Right ventricle myocardium superior (tissue), 1 donor: ENCODE measurements around the gene EML4. TPM values are rescaled to one million over a fixed set of nuclear protein-coding genes. Genes with fewer than 3 reads are reported as not detected.

Experiments used
- ATAC-seq: fragments of 200-7000 bp; cut with Tn5 transposase; one replicate; pipeline ENCODE4 v1.9.1; 2020; ENCODE audit warnings: mild to moderate bottlenecking; ENCODE audit not compliant: poor library complexity
- DNase-seq: peaks from one replicate; pipeline ENCODE4 v3.0.0-alpha.2; 2020
- intact Hi-C: fragments of 100-400 bp; cut with DNase I; formaldehyde crosslinking; loops from one replicate; pipeline ENCODE4 v1.11.2; 2022
- total RNA-seq: library from RNA; stranded (reverse); fragmentation: NEBNext Ultra II Directional; extraction: Animal tissue kit (Norgen Biotek cat#: 25700); gene quantifications from one replicate; pipeline ENCODE4 v1.2.1, GENCODE V29; 2021
- donor health status: DM: no; HTN: yes; CAD: no; lungs with severe emphysema.

EML4 gene
- total RNA-seq, 1 donor from 2014 or later = 4.4 TPM

- intact Hi-C loops = loop anchor here (5.0 kb wide), 1 partner anchor 140 kb away; no protein-coding TSS in a partner anchor
- ATAC-seq (no peak), DNase-seq (no peak)
Observed at GRCh38 chr2:42236911-42237310, 67.8 kb downstream of the EML4 start.

- ATAC-seq = peak; percentile 92
- intact Hi-C loops = loop anchor here (5.0 kb wide), 1 partner anchor 141 kb away; no protein-coding TSS in a partner anchor
Observed at GRCh38 chr2:42238644-42239288, 69.6 kb downstream of the EML4 start.

GRCh38 chr2:42239289-42239661, 70.1 kb downstream of the EML4 start:
- ATAC-seq = no peak
- no peak for DNase-seq
- intact Hi-C loops = loop anchor here (5.0 kb wide), 1 partner anchor 142 kb away; no protein-coding TSS in a partner anchor

More at GRCh38 chr2:42238644-42239288, 69.6 kb downstream of the EML4 start:
- no peak for DNase-seq

GRCh38 chr2:42239811-42240210, 70.7 kb downstream of the EML4 start:
- intact Hi-C loops = loop anchor here (5.0 kb wide), 1 partner anchor 143 kb away; no protein-coding TSS in a partner anchor
- ATAC-seq (no peak), DNase-seq (no peak)

- intact Hi-C loops = no loop called here
- ATAC-seq (no peak), DNase-seq (no peak)
Observed at GRCh38 chr2:42241517-42241916, 72.4 kb downstream of the EML4 start.

- DNase-seq = no peak
- ATAC-seq = no peak
- intact Hi-C loops = no loop called here
Observed at GRCh38 chr2:42243297-42243696, 74.1 kb downstream of the EML4 start.

GRCh38 chr2:42244520-42244919, 75.4 kb downstream of the EML4 start:
- no peak for DNase-seq
- no peak for ATAC-seq
- intact Hi-C loops = no loop called here

GRCh38 chr2:42245396-42245795, 76.2 kb downstream of the EML4 start:
- intact Hi-C loops = no loop called here
- ATAC-seq (no peak), DNase-seq (no peak)

- no peak for ATAC-seq
- intact Hi-C loops = no loop called here
Observed at GRCh38 chr2:42246562-42246961, 77.4 kb downstream of the EML4 start.

GRCh38 chr2:42248846-42249245, 79.7 kb downstream of the EML4 start:
- intact Hi-C loops = no loop called here
- ATAC-seq (peak; percentile 69), DNase-seq (no peak)

More at GRCh38 chr2:42246562-42246961, 77.4 kb downstream of the EML4 start:
- no peak for DNase-seq

- intact Hi-C loops = no loop called here
- DNase-seq (no peak), ATAC-seq (no peak)
Observed at GRCh38 chr2:42249284-42249683, 80.1 kb downstream of the EML4 start.

GRCh38 chr2:42249887-42250286, 80.7 kb downstream of the EML4 start:
- ATAC-seq = peak; percentile 69
- intact Hi-C loops = no loop called here
- DNase-seq = no peak

- DNase-seq (no peak), ATAC-seq (no peak)
- intact Hi-C loops = no loop called here
Observed at GRCh38 chr2:42250925-42251324, 81.8 kb downstream of the EML4 start.

- DNase-seq (no peak), ATAC-seq (no peak)
- intact Hi-C loops = no loop called here
Observed at GRCh38 chr2:42252464-42252863, 83.3 kb downstream of the EML4 start.

GRCh38 chr2:42254186-42254895, 85.2 kb downstream of the EML4 start:
- DNase-seq (no peak), ATAC-seq (no peak)
- intact Hi-C loops = no loop called here

GRCh38 chr2:42256505-42256904, 87.4 kb downstream of the EML4 start:
- ATAC-seq = peak; percentile 62
- intact Hi-C loops = no loop called here
- no peak for DNase-seq

GRCh38 chr2:42261518-42262195, 92.5 kb downstream of the EML4 start:
- no peak for ATAC-seq

GRCh38 chr2:42266236-42266635, 97.1 kb downstream of the EML4 start:
- intact Hi-C loops = no loop called here
- ATAC-seq (no peak), DNase-seq (no peak)

More at GRCh38 chr2:42261518-42262195, 92.5 kb downstream of the EML4 start:
- no peak for DNase-seq
- intact Hi-C loops = no loop called here

- DNase-seq = no peak
- ATAC-seq = no peak
- intact Hi-C loops = no loop called here
Observed at GRCh38 chr2:42267530-42267929, 98.4 kb downstream of the EML4 start.
